Heart left ventricle (tissue), 13 donors: ENCODE measurements around the gene PHLDA2.

Experiments
- POLR2A ChIP-seq, 2 donors: fragments of 450-650 bp; IDR thresholded peaks; one replicate each; pipeline ENCODE4 v1.6.1; 2017; ENCODE audit warnings: antibody characterized with exemption in 2 of 2, mild to moderate bottlenecking in 2 of 2, moderate library complexity in 2 of 2
- TF ChIP-seq, protein P1 (sequence below), 12 donors: fragments of 200-600 bp; sonication (generic) in 4 of 12; IDR thresholded peaks; one replicate each; pipeline versions ENCODE4 v1.5.0 to v1.8.0; 2018 to 2022; ENCODE audit warnings: antibody characterized with exemption in 12 of 12, mild to moderate bottlenecking in 5 of 12
- donor health status: ischemic (EF 13 %, LVEDD 7.1; RV severe dilation, severe dysfunction).
- donor health status: DM: no; HTN: yes; CAD: no.
- donor health status: DM: no; HTN: no; CAD: no.
- donor health status: ischemic (EF 25% LVEDD 6.9; RV normal size, moderate dysfunction).
- donor health status: ischemic (EF 25% LVEDD 5.7; RV mildly dilated, moderate dysfunction).
- donor health status: ischemic (EF 35%, LVEDD 5.7; RV mildly dilated, moderate dysfunction).
- donor health status: nonischemic (EF 11% LVEDD 7.7; RV severe dilation, severe dysfunction).
- donor health status: DM: yes; HTN: yes; CAD: no.
- donor health status: PGD.
- donor health status: ischemic (EF 29% LVEDD 5.4; RV normal size, mild dysfunction).
- donor health status: nonischemic (EF 23%, LVEDD 6.1; RV moderate dilation, normal function).

- TF ChIP-seq, protein P1, sequence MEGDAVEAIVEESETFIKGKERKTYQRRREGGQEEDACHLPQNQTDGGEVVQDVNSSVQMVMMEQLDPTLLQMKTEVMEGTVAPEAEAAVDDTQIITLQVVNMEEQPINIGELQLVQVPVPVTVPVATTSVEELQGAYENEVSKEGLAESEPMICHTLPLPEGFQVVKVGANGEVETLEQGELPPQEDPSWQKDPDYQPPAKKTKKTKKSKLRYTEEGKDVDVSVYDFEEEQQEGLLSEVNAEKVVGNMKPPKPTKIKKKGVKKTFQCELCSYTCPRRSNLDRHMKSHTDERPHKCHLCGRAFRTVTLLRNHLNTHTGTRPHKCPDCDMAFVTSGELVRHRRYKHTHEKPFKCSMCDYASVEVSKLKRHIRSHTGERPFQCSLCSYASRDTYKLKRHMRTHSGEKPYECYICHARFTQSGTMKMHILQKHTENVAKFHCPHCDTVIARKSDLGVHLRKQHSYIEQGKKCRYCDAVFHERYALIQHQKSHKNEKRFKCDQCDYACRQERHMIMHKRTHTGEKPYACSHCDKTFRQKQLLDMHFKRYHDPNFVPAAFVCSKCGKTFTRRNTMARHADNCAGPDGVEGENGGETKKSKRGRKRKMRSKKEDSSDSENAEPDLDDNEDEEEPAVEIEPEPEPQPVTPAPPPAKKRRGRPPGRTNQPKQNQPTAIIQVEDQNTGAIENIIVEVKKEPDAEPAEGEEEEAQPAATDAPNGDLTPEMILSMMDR (IDR thresholded peaks at IDR 0.05): no peak
- no peak for TF ChIP-seq POLR2A (IDR thresholded peaks at IDR 0.05)
Observed at GRCh38 chr11:2934611-2935239, 5.5 kb upstream of the PHLDA2 start.
